ENCODE measurements around the gene USP22.

The USP22 gene

GRCh38 chr17:21046216-21046615, 3.4 kb upstream of the USP22 start:
- DNase-seq: no peak

GRCh38 chr17:21044971-21045370, 2.2 kb upstream of the USP22 start:
- DNase-seq: no peak

- DNase-seq: peak; percentile 86 to 95
These were observed 753 bp upstream of the USP22 start for GRCh38 chr17:21043296-21044232.

GRCh38 chr17:21041741-21042457, 912 bp downstream of the USP22 start:
- peak; percentile 33 to 52 for DNase-seq

GRCh38 chr17:21039839-21040575, 2.8 kb downstream of the USP22 start:
- DNase-seq: no peak

- no peak for DNase-seq
These were observed 5.6 kb downstream of the USP22 start for GRCh38 chr17:21037117-21037803.

- no peak for DNase-seq
These were observed 6.4 kb downstream of the USP22 start for GRCh38 chr17:21036361-21036881.

GRCh38 chr17:21035406-21035805, 7.4 kb downstream of the USP22 start:
- no peak for DNase-seq

- DNase-seq: no peak
These were observed 8.2 kb downstream of the USP22 start for GRCh38 chr17:21034340-21035235.

GRCh38 chr17:21033350-21033749, 9.5 kb downstream of the USP22 start:
- no peak for DNase-seq

- no peak for DNase-seq
These were observed 10.9 kb downstream of the USP22 start for GRCh38 chr17:21031756-21032396.

GRCh38 chr17:21030375-21030774, 12.4 kb downstream of the USP22 start:
- no peak for DNase-seq

GRCh38 chr17:21029515-21029914, 13.3 kb downstream of the USP22 start:
- DNase-seq: no peak

- DNase-seq: no peak
These were observed 13.8 kb downstream of the USP22 start for GRCh38 chr17:21029036-21029435.

GRCh38 chr17:21028192-21028591, 14.6 kb downstream of the USP22 start:
- DNase-seq: no peak

GRCh38 chr17:21027031-21027430, 15.8 kb downstream of the USP22 start:
- no peak for DNase-seq

GRCh38 chr17:21025451-21025850, 17.4 kb downstream of the USP22 start:
- no peak for DNase-seq

- no peak for DNase-seq
These were observed 18.8 kb downstream of the USP22 start for GRCh38 chr17:21024024-21024423.

GRCh38 chr17:21021208-21021803, 21.5 kb downstream of the USP22 start:
- no peak for DNase-seq

- no peak for DNase-seq
These were observed 22.2 kb downstream of the USP22 start for GRCh38 chr17:21020622-21021021.

Data from NCI-H1930 (cell line).